Effector memory CD8-positive, alpha-beta T cell (primary cell): ENCODE measurements around the gene SBF2.
A peak's percentile ranks its signal among the peaks of the same experiment; 100 is the strongest.

Source experiments
- ATAC-seq: fragments of 150-1000 bp; cut with Tn5 transposase; replicated peaks from 2 replicates; pipeline ENCODE4 v1.10.0; 2021; ENCODE audit warnings: mild to moderate bottlenecking, moderate library complexity
- DNase-seq, 3 experiments: peaks; one replicate each; pipeline ENCODE4 v3.0.0; 2021
- H3K27ac Mint-ChIP-seq, 2 donors: one replicate each; pipeline ENCODE4 v1.8.0; 2022; ENCODE audit warnings: mild to moderate bottlenecking in 2 of 2, mixed read lengths in 2 of 2, moderate library complexity in 2 of 2
- H3K27me3 Mint-ChIP-seq, 2 donors: one replicate each; pipeline ENCODE4 v1.8.0; 2022; ENCODE audit warnings: mixed read lengths in 2 of 2
- H3K36me3 Mint-ChIP-seq: one replicate; pipeline ENCODE4 v1.8.0; 2022; ENCODE audit warnings: mild to moderate bottlenecking, moderate library complexity, mixed read lengths; ENCODE audit not compliant: insufficient read depth
- H3K4me1 Mint-ChIP-seq, 2 donors: one replicate each; pipeline ENCODE4 v1.8.0; 2022; ENCODE audit warnings: low read depth in 2 of 2, mixed read lengths in 2 of 2
- H3K4me3 Mint-ChIP-seq, 2 donors: one replicate each; pipeline ENCODE4 v1.8.0; 2022; ENCODE audit warnings: mild to moderate bottlenecking in 2 of 2, mixed read lengths in 2 of 2, moderate library complexity in 2 of 2
- H3K9me3 Mint-ChIP-seq, 2 donors: one replicate each; pipeline ENCODE4 v1.8.0; 2022; ENCODE audit warnings: mixed read lengths in 2 of 2
- total RNA-seq, 9 experiments: gene quantifications; one replicate each; lab custom pipeline; 2026; lab: John Stamatoyannopoulos, UW

The SBF2 gene
- total RNA-seq: 8.7 to 62.6 (median 27.6) reads per million in 9 experiments

GRCh38 chr11:10293423-10294289, at the start of gene SBF2:
Gene SBF2, minus strand, starts transcription at chr11:10294219. Its CDS starts 150 bp downstream, at chr11:10294069.
- Mint-ChIP-seq H3K36me3 (peaks cover 9% of the 10 kb centered on the region), H3K4me1 (peaks cover 30 to 35% of the 10 kb centered on the region in 2 donors), H3K27me3 (peaks cover 22 to 23% of the 10 kb centered on the region in 2 donors), H3K4me3 (peak within 1 kb of the TSS; percentile 77 to 79), H3K9me3 (no peaks in the 10 kb centered on the region), H3K27ac (peak within 1 kb of the TSS in 1 of 2 donors; percentile 81)
- DNase-seq: peak; percentile 64 to 71 (median 67)
- peak; percentile 58 for ATAC-seq

GRCh38 chr11:10338287-10338686, 44.3 kb upstream of the SBF2 start:
- no peaks in the 10 kb centered on the region for H3K9me3 Mint-ChIP-seq
- no peaks in the 10 kb centered on the region for H3K36me3 Mint-ChIP-seq
- DNase-seq: no peak
- no peak overlapping the region for H3K27ac Mint-ChIP-seq
- H3K27me3 Mint-ChIP-seq: peaks cover 42 to 70% of the 10 kb centered on the region in 2 donors
- no peaks in the 10 kb centered on the region for H3K4me1 Mint-ChIP-seq
- H3K4me3 Mint-ChIP-seq: no peak overlapping the region
- ATAC-seq: no peak

- H3K9me3 Mint-ChIP-seq: no peaks in the 10 kb centered on the region
- H3K27me3 Mint-ChIP-seq: peaks cover 36 to 54% of the 10 kb centered on the region in 2 donors
- no peak for DNase-seq
- H3K4me1 Mint-ChIP-seq: no peaks in the 10 kb centered on the region
- no peaks in the 10 kb centered on the region for H3K36me3 Mint-ChIP-seq
- H3K4me3 Mint-ChIP-seq: no peak overlapping the region
- no peak overlapping the region for H3K27ac Mint-ChIP-seq
- ATAC-seq: no peak
Measured at GRCh38 chr11:10333490-10333889, 39.5 kb upstream of the SBF2 start.

- Mint-ChIP-seq H3K27ac (no peak overlapping the region), H3K4me1 (no peaks in the 10 kb centered on the region), H3K36me3 (no peaks in the 10 kb centered on the region), H3K9me3 (no peaks in the 10 kb centered on the region), H3K27me3 (peaks cover 37 to 51% of the 10 kb centered on the region in 2 donors), H3K4me3 (no peak overlapping the region)
- no peak for DNase-seq
- no peak for ATAC-seq
Measured at GRCh38 chr11:10331548-10332289, 37.7 kb upstream of the SBF2 start.

- H3K9me3 Mint-ChIP-seq: no peaks in the 10 kb centered on the region
Measured at GRCh38 chr11:10329935-10330334, 35.9 kb upstream of the SBF2 start.

GRCh38 chr11:10329356-10329755, 35.3 kb upstream of the SBF2 start:
- Mint-ChIP-seq H3K4me1 (no peaks in the 10 kb centered on the region), H3K36me3 (no peaks in the 10 kb centered on the region), H3K27me3 (peaks cover 38 to 50% of the 10 kb centered on the region in 2 donors)

More at GRCh38 chr11:10329935-10330334, 35.9 kb upstream of the SBF2 start:
- ATAC-seq (no peak), DNase-seq (no peak)
- Mint-ChIP-seq H3K27ac (no peak overlapping the region), H3K27me3 (peaks cover 38 to 50% of the 10 kb centered on the region in 2 donors), H3K36me3 (no peaks in the 10 kb centered on the region), H3K4me3 (no peak overlapping the region), H3K4me1 (no peaks in the 10 kb centered on the region)

GRCh38 chr11:10328314-10329098, 34.5 kb upstream of the SBF2 start:
- H3K27ac Mint-ChIP-seq: no peak overlapping the region
- no peaks in the 10 kb centered on the region for H3K9me3 Mint-ChIP-seq
- H3K4me3 Mint-ChIP-seq: no peak overlapping the region
- H3K4me1 Mint-ChIP-seq: no peaks in the 10 kb centered on the region
- DNase-seq: no peak
- no peaks in the 10 kb centered on the region for H3K36me3 Mint-ChIP-seq
- no peak for ATAC-seq
- peaks cover 44 to 50% of the 10 kb centered on the region in 2 donors for H3K27me3 Mint-ChIP-seq

More at GRCh38 chr11:10329356-10329755, 35.3 kb upstream of the SBF2 start:
- no peak for DNase-seq
- H3K27ac Mint-ChIP-seq: no peak overlapping the region
- ATAC-seq: no peak
- H3K4me3 Mint-ChIP-seq: no peak overlapping the region
- H3K9me3 Mint-ChIP-seq: no peaks in the 10 kb centered on the region

- no peaks in the 10 kb centered on the region for H3K36me3 Mint-ChIP-seq
- peaks cover 0 to 5% of the 10 kb centered on the region in 2 donors for H3K4me1 Mint-ChIP-seq
- DNase-seq (no peak), ATAC-seq (no peak)
- no peaks in the 10 kb centered on the region for H3K9me3 Mint-ChIP-seq
- H3K4me3 Mint-ChIP-seq: no peak overlapping the region
- peaks cover 39 to 44% of the 10 kb centered on the region in 2 donors for H3K27me3 Mint-ChIP-seq
- H3K27ac Mint-ChIP-seq: no peak overlapping the region
Measured at GRCh38 chr11:10327254-10327653, 33.2 kb upstream of the SBF2 start.

- H3K4me1 Mint-ChIP-seq: peaks cover 0 to 5% of the 10 kb centered on the region in 2 donors
- H3K27me3 Mint-ChIP-seq: peaks cover 34 to 35% of the 10 kb centered on the region in 2 donors
- DNase-seq: no peak
- no peak overlapping the region for H3K4me3 Mint-ChIP-seq
- no peaks in the 10 kb centered on the region for H3K9me3 Mint-ChIP-seq
- H3K27ac Mint-ChIP-seq: no peak overlapping the region
- no peaks in the 10 kb centered on the region for H3K36me3 Mint-ChIP-seq
- ATAC-seq: no peak
Measured at GRCh38 chr11:10326012-10326964, 32.3 kb upstream of the SBF2 start.

- ATAC-seq: no peak
- DNase-seq: no peak
- peaks cover 32 to 34% of the 10 kb centered on the region in 2 donors for H3K27me3 Mint-ChIP-seq
- no peaks in the 10 kb centered on the region for H3K36me3 Mint-ChIP-seq
- H3K4me3 Mint-ChIP-seq: no peak overlapping the region
- H3K9me3 Mint-ChIP-seq: no peaks in the 10 kb centered on the region
- H3K27ac Mint-ChIP-seq: no peak overlapping the region
- H3K4me1 Mint-ChIP-seq: peaks cover 0 to 5% of the 10 kb centered on the region in 2 donors
Measured at GRCh38 chr11:10325277-10326011, 31.4 kb upstream of the SBF2 start.

- no peaks in the 10 kb centered on the region for H3K36me3 Mint-ChIP-seq
- peaks cover 32 to 34% of the 10 kb centered on the region in 2 donors for H3K27me3 Mint-ChIP-seq
Measured at GRCh38 chr11:10324474-10324873, 30.5 kb upstream of the SBF2 start.

GRCh38 chr11:10323793-10324170, 29.8 kb upstream of the SBF2 start:
- H3K4me1 Mint-ChIP-seq: peaks cover 0 to 5% of the 10 kb centered on the region in 2 donors
- ATAC-seq (no peak), DNase-seq (no peak)
- no peaks in the 10 kb centered on the region for H3K36me3 Mint-ChIP-seq
- peak overlapping the region in 1 of 2 donors; percentile 75 for H3K27ac Mint-ChIP-seq
- no peaks in the 10 kb centered on the region for H3K9me3 Mint-ChIP-seq
- peaks cover 29 to 33% of the 10 kb centered on the region in 2 donors for H3K27me3 Mint-ChIP-seq
- H3K4me3 Mint-ChIP-seq: no peak overlapping the region

More at GRCh38 chr11:10324474-10324873, 30.5 kb upstream of the SBF2 start:
- no peaks in the 10 kb centered on the region for H3K9me3 Mint-ChIP-seq
- no peak overlapping the region for H3K4me3 Mint-ChIP-seq
- ATAC-seq (no peak), DNase-seq (no peak)
- peaks cover 0 to 5% of the 10 kb centered on the region in 2 donors for H3K4me1 Mint-ChIP-seq
- no peak overlapping the region for H3K27ac Mint-ChIP-seq
